Keratinocyte (primary cell): ENCODE results near the gene SUPT6H.

Source experiments
- CTCF ChIP-seq, 3 experiments: IDR thresholded peaks in 1 of 3; conservative IDR thresholded peaks in 1 of 3; optimal IDR thresholded peaks in 1 of 3; 2 replicates in 2 of 3; 3 replicates in 1 of 3; pipeline versions ENCODE3 to v1.5.1; 2011; ENCODE audit warnings: low read length in 3 of 3, mild to moderate bottlenecking in 3 of 3, moderate library complexity in 2 of 3, control low read depth in 1 of 3, inconsistent platforms in 1 of 3; ENCODE audit not compliant: insufficient read depth in 2 of 3; ENCODE audit errors: extremely low read depth in 1 of 3
- EZH2 ChIP-seq: IDR thresholded peaks from one replicate; pipeline ENCODE4 v1.6.1; 2012; ENCODE audit warnings: inconsistent platforms, mild to moderate bottlenecking, low read length, moderate library complexity

DNA sequence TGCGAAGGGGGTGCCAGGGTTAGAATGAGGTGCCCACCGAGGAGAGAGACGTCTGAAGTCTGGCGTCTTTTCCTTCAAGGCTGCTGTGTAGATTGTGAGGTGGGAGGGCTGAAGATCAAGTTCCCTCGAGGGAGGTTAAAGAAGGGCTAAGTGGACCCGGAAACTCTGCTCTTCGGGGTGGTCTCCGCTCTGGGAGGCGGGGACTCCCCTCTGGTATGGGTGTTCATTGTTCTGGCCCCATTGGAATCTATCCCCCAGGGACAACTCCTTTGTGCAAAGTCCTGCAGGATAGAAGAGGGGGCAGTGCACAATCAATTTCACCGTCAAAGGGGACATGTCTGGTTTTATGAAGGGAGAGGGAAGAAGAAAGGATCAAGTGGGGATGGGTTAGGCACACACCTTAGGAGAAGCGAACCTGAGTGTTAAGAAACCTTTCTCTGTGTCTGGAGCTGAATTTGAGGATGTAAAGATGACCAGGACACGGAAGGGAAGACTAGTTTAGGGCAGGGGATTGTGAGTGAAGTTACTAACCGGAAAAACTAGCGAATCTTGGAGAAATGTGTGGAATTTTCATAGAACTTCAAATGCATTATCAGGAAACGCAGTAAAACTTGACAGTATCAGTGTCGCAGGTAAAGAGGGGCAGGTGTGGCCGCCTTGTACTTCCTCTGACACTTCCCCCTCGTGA, 56.5 kb downstream of the SUPT6H start:
- TF ChIP-seq CTCF (optimal IDR thresholded peaks at IDR 0.05 in 1 of 3, IDR thresholded peaks at IDR 0.05 in 1 of 3, conservative IDR thresholded peaks at IDR 0.05 in 1 of 3; ENCODE audit: extremely low read depth in 1 of 3, insufficient read depth in 2 of 3, low read length in 3 of 3) = no peak
- TF ChIP-seq EZH2 = no peak
